ENCODE data around the gene C8G. TPM values are rescaled to one million over a fixed set of nuclear protein-coding genes. Genes with fewer than 3 reads are reported as not detected.

C8G gene
- total and polyA plus RNA-seq, 9 of the 15 experiments (the other 6 are each of a cell fraction or from before 2014, with no cell fraction given): 0.35 to 5.9 (median 2.7) TPM; not detected in 2

DNA sequence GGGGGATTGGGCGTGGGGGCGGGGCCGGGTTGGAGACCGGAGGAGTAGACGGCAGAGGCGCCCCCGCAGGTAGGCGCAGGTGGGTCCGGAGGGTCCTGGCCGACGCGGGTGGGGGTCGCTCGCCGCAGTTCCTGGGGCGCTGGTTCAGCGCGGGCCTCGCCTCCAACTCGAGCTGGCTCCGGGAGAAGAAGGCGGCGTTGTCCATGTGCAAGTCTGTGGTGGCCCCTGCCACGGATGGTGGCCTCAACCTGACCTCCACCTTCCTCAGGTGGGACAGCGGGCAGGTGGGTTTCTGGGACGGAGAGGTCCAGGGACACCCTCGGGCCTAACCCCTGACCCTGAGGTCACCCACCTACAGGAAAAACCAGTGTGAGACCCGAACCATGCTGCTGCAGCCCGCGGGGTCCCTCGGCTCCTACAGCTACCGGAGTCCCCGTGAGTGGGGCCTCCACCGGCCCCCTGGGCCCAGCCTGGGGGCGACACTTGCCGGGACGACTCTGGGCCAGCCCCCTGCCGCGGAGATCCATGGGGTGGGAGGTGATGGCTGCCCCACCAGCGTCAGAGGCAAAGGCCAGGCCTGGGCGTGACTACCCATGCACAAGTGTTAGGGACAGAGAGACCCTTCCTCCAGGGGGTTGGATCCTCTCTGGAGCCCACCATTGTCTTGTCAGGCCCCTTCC lies 34.0 kb downstream of the C8G start (continued):
- no peak for TF ChIP-seq ZBTB8A (IDR thresholded peaks at IDR 0.05; ENCODE audit: partially characterized antibody)

GRCh38 chr9:136979769-136980587 lies 34.9 kb downstream of the C8G start:
- H3K4me3 ChIP-seq: no peak overlapping the region
- no peaks in the 10 kb centered on the region for H3K9me1 ChIP-seq (ENCODE audit: control insufficient read depth, insufficient read depth, low read length)
- WGBS (ENCODE audit: insufficient coverage, low coverage, missing lambda C conversion rate): 57% methylated on average over 22 of the region's 26 CpGs
- FAIRE-seq (no peak), ATAC-seq (0 out of 3 replicates have a peak, but pooled peaks have one; percentile 8), DNase-seq (ENCODE audit: extremely low read depth in 1 of 4, low spot score in 3 of 4) (peak in 1 of 4 experiments; percentile 35)
- no peaks in the 10 kb centered on the region for H3K79me2 ChIP-seq (ENCODE audit: control insufficient read depth, insufficient read depth, low read length)
- no peak overlapping the region for H3K27ac ChIP-seq (ENCODE audit: extremely low read depth, low read depth, low read length)
- no peaks in the 10 kb centered on the region for H3K36me3 ChIP-seq (ENCODE audit: control insufficient read depth, insufficient read depth, low read length)
- ChIA-PET POLR2A (interaction anchor here (0.6 kb wide), 1 partner anchor 11 kb away, joined by 3 read pairs; no protein-coding TSS in a partner anchor), CTCF (ENCODE audit: low intra/inter-chr PET ratio) (no interaction called here)
- H3K27me3 ChIP-seq (ENCODE audit: control insufficient read depth in 2 of 2, insufficient read depth in 2 of 2, low read length in 2 of 2): no peaks in the 10 kb centered on the region
- no peak overlapping the region for H2AFZ ChIP-seq (ENCODE audit: low read depth, low read length)
- in situ Hi-C loops (cut with MboI): no loop called here
- no peaks in the 10 kb centered on the region for H4K20me1 ChIP-seq (replicated peaks; ENCODE audit: control insufficient read depth, insufficient read depth, low read length)
- no peak overlapping the region for H3K4me2 ChIP-seq (ENCODE audit: insufficient read depth, low read length)
- TF ChIP-seq, protein P1, sequence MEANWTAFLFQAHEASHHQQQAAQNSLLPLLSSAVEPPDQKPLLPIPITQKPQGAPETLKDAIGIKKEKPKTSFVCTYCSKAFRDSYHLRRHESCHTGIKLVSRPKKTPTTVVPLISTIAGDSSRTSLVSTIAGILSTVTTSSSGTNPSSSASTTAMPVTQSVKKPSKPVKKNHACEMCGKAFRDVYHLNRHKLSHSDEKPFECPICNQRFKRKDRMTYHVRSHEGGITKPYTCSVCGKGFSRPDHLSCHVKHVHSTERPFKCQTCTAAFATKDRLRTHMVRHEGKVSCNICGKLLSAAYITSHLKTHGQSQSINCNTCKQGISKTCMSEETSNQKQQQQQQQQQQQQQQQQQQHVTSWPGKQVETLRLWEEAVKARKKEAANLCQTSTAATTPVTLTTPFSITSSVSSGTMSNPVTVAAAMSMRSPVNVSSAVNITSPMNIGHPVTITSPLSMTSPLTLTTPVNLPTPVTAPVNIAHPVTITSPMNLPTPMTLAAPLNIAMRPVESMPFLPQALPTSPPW (CRISPR knock-in tag; IDR thresholded peaks at IDR 0.05): peak; percentile 71
- no peak for TF ChIP-seq BMI1 (IDR thresholded peaks at IDR 0.05; ENCODE audit: low read length)
- TF ChIP-seq MITF (IDR thresholded peaks at IDR 0.05): peak; percentile 53; the same call in 1 of the 2 replicates
- no peak for TF ChIP-seq TSC22D4 (tag; IDR thresholded peaks at IDR 0.05)
- peak; percentile 45; the same call in 1 of the 2 replicates for TF ChIP-seq ESRRA (IDR thresholded peaks at IDR 0.05; ENCODE audit: borderline replicate concordance, low read depth)
- TF ChIP-seq MAZ (CRISPR knock-in tag; conservative IDR thresholded peaks at IDR 0.05 in 1 of 2, IDR thresholded peaks at IDR 0.05 in 1 of 2): peak in 1 of 2 experiments; percentile 61; a peak in 2 of 4 replicates
- TF ChIP-seq TGIF2 (CRISPR knock-in tag; IDR thresholded peaks at IDR 0.05): no peak
- TF ChIP-seq DPF2 (IDR thresholded peaks at IDR 0.05): 0 out of 2 replicates have a peak, but pooled peaks have one; percentile 16
- TF ChIP-seq ID3 (CRISPR knock-in tag; IDR thresholded peaks at IDR 0.05): no peak
- no peak for TF ChIP-seq ID3 (tag; IDR thresholded peaks at IDR 0.05)
- no peak for TF ChIP-seq BRCA1 (IDR thresholded peaks at IDR 0.05)
- no peak for TF ChIP-seq BRCA1 (CRISPR knock-in tag; IDR thresholded peaks at IDR 0.05)
- TF ChIP-seq JUND (IDR thresholded peaks at IDR 0.05; ENCODE audit: borderline replicate concordance, low read depth, low read length): 0 out of 2 replicates have a peak, but pooled peaks have one; percentile 9
- no peak for TF ChIP-seq JUND (tag; IDR thresholded peaks at IDR 0.05; ENCODE audit: borderline replicate concordance, low read depth, low read length)
- no peaks in the 10 kb centered on the region for H3K9me3 ChIP-seq (replicated peaks; ENCODE audit: control insufficient read depth, insufficient read depth, low read depth, low read length)
- intact Hi-C loops (cut with micrococcal nuclease): no loop called here
- peaks cover 9 to 93% of the 10 kb centered on the region in 2 experiments; a peak in 4 of 5 replicates for H3K4me1 ChIP-seq (replicated peaks in 1 of 2; ENCODE audit: control insufficient read depth in 2 of 2, insufficient read depth in 2 of 2, low read length in 2 of 2)
- BruUV-seq (replicated peaks): no TSS peak
- peak overlapping the region in 1 of 2 experiments; percentile 85; a peak in 2 of 4 replicates for H3K9ac ChIP-seq (ENCODE audit: insufficient read depth in 1 of 2, low read depth in 2 of 2, low read length in 2 of 2)
